CD4-positive, alpha-beta T cell (primary cell): ENCODE data around the gene TTYH3. TPM values are rescaled to one million over a fixed set of nuclear protein-coding genes. Genes with fewer than 3 reads are reported as not detected.

Source experiments
- ATAC-seq: fragments of 200-7000 bp; cut with Tn5 transposase; one replicate; pipeline ENCODE4 v1.10.0; 2022; ENCODE audit warnings: mild to moderate bottlenecking; ENCODE audit not compliant: poor library complexity
- CTCF ChIA-PET: fragments of 350-600 bp; sonication (Branson Sonifier 250); formaldehyde crosslinking; loops from one replicate; lab custom pipeline; 2021; ENCODE audit warnings: antibody characterized with exemption, inconsistent platforms; lab: Charles Lee
- POLR2A ChIA-PET: fragments of 350-600 bp; sonication (Branson Sonifier 250); formaldehyde crosslinking; loops from one replicate; lab custom pipeline; 2021; ENCODE audit warnings: antibody characterized with exemption, inconsistent platforms; lab: Charles Lee
- DNase-seq, 14 experiments: peaks; one replicate each; pipeline ENCODE4 v3.0.0-alpha.2; 2013 to 2020; ENCODE audit warnings: mixed read lengths in 2 of 14
- H3K27ac ChIP-seq, 2 donors: one replicate each; pipeline versions ENCODE4 v1.5.1 to v1.7.0; 2013; ENCODE audit warnings: low read length in 2 of 2, low read depth in 1 of 2, mild to moderate bottlenecking in 1 of 2
- H3K27me3 ChIP-seq, 2 experiments: 1 replicate in 1 of 2; 2 replicates in 1 of 2; pipeline versions ENCODE4 v1.6.1 to v1.7.0; 2013; ENCODE audit warnings: low read length in 2 of 2, control low read depth in 1 of 2, mild to moderate bottlenecking in 1 of 2, moderate library complexity in 1 of 2; ENCODE audit not compliant: insufficient read depth in 2 of 2, control insufficient read depth in 1 of 2
- H3K36me3 ChIP-seq: one replicate; pipeline ENCODE4 v1.6.1; 2013; ENCODE audit warnings: low read length, control low read depth; ENCODE audit not compliant: insufficient read depth
- H3K4me1 ChIP-seq: one replicate; pipeline ENCODE4 v1.6.1; 2013; ENCODE audit warnings: low read length, control low read depth; ENCODE audit not compliant: insufficient read depth
- H3K4me3 ChIP-seq: one replicate; pipeline ENCODE4 v1.5.1; 2013; ENCODE audit warnings: mild to moderate bottlenecking, low read length, moderate library complexity
- H3K9me3 ChIP-seq, 2 experiments: 1 replicate in 1 of 2; 2 replicates in 1 of 2; pipeline versions ENCODE4 v1.6.1 to v1.7.0; 2013; ENCODE audit warnings: low read length in 2 of 2, mild to moderate bottlenecking in 2 of 2, control low read depth in 1 of 2, moderate library complexity in 1 of 2; ENCODE audit not compliant: control insufficient read depth in 1 of 2, insufficient read depth in 1 of 2
- H3K27ac Mint-ChIP-seq: one replicate; pipeline ENCODE4 v1.8.0; 2020; ENCODE audit warnings: mixed read lengths
- H3K27me3 Mint-ChIP-seq: one replicate; pipeline ENCODE4 v1.8.0; 2021; ENCODE audit warnings: mixed read lengths
- H3K36me3 Mint-ChIP-seq: one replicate; pipeline ENCODE4 v1.8.0; 2021; ENCODE audit warnings: low read depth, mixed read lengths
- H3K4me1 Mint-ChIP-seq: one replicate; pipeline ENCODE4 v1.8.0; 2021; ENCODE audit warnings: low read depth, mixed read lengths
- H3K4me3 Mint-ChIP-seq: one replicate; pipeline ENCODE4 v1.8.0; 2020; ENCODE audit warnings: mild to moderate bottlenecking, mixed read lengths
- H3K9me3 Mint-ChIP-seq: one replicate; pipeline ENCODE4 v1.8.0; 2020; ENCODE audit warnings: mixed read lengths
- intact Hi-C, 2 experiments: fragments of 100-400 bp; cut with DNase I in 1 of 2; cut with micrococcal nuclease in 1 of 2; formaldehyde crosslinking; loops; one replicate each; pipeline versions ENCODE4 v1.15.1 to v1.9.0; 2023 to 2025; cut with DNase I, micrococcal nuclease
- total RNA-seq, 174 experiments: library from RNA in 2 of 174; stranded (reverse) in 2 of 174; gene quantifications; one replicate each; pipeline ENCODE4 v1.2.3 and lab custom pipeline; 2021 to 2026
- TF ChIP-seq, protein P1 (sequence below): fragments of 200-600 bp; IDR thresholded peaks from one replicate; pipeline ENCODE4 v1.8.0; 2022; ENCODE audit warnings: antibody characterized with exemption, mild to moderate bottlenecking

TTYH3 gene
- total RNA-seq, 2 experiments from 2014 or later, result 7.9 to 9.3 TPM

DNA sequence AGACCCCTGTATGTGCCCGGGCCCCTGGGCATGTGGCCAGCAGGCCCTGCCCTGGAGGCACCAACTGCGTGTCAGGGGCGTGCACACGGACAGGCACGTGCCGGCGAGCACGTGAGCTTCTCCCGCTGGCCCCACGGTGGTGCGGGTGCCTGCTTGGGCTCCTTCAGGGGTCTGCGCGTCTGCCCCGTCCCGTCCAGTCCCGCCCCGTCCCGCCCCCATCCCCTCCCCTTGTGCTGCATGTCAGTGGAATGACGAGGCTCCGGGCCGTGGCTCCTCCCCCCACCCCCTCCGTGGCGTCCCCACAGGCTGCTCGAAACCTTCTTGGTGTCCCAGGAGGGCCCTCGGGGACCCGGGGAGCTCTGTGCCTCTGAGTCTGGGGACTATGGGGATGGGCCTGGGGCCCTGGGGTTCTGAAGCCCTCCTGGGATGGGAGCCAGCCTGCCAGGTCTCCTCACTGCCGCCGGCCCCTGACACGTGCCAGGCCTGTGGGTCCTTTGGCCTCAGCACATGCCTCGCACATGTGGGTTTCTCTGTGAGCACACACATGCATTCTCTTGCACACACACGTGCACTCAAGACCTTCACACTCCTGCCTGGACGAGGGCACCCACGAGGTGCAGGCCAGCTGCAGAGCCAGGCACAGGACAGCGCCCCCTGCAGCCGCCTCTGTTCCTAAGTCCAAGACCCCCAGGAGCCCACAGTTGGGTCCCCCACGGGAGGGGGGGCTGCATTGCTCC is 28.7 kb downstream of the TTYH3 start:
- Histone ChIP-seq H3K36me3 (no peaks in the 10 kb centered on the region), H3K4me3 (no peak overlapping the region), H3K27me3 (no peaks in the 10 kb centered on the region), H3K4me1 (no peaks in the 10 kb centered on the region), H3K27ac (no peak overlapping the region), H3K9me3 (peaks cover 0 to 4% of the 10 kb centered on the region in 2 experiments)
- ChIA-PET POLR2A (no interaction called here), CTCF (no interaction called here)
- intact Hi-C loops, result no loop called here
- Mint-ChIP-seq H3K27me3 (no peaks in the 10 kb centered on the region), H3K27ac (no peak overlapping the region), H3K4me1 (no peaks in the 10 kb centered on the region), H3K4me3 (no peak overlapping the region), H3K36me3 (peaks cover 6% of the 10 kb centered on the region), H3K9me3 (no peaks in the 10 kb centered on the region)
- DNase-seq, result no peak
- no peak for ATAC-seq
- TF ChIP-seq, protein P1, sequence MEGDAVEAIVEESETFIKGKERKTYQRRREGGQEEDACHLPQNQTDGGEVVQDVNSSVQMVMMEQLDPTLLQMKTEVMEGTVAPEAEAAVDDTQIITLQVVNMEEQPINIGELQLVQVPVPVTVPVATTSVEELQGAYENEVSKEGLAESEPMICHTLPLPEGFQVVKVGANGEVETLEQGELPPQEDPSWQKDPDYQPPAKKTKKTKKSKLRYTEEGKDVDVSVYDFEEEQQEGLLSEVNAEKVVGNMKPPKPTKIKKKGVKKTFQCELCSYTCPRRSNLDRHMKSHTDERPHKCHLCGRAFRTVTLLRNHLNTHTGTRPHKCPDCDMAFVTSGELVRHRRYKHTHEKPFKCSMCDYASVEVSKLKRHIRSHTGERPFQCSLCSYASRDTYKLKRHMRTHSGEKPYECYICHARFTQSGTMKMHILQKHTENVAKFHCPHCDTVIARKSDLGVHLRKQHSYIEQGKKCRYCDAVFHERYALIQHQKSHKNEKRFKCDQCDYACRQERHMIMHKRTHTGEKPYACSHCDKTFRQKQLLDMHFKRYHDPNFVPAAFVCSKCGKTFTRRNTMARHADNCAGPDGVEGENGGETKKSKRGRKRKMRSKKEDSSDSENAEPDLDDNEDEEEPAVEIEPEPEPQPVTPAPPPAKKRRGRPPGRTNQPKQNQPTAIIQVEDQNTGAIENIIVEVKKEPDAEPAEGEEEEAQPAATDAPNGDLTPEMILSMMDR, result no peak

DNA sequence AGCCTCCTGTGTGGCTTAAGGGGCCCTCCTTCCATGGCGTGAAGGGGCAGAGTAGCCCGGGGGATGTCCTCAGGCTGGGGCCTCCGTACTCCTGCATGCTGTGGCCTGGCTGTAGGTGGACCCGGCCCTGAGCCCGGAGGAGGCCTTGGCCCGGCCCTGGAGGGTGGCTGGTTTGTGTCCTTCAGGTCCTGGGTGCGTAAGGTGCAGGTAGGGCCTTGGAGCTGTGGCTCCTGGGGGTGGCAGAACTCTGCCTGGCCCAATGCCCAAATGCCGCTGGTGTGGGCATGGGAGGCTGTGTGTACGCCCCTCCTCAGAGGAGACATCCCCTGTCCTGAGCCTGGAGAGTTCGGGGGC is 29.3 kb downstream of the TTYH3 start:
- H3K4me3 ChIP-seq, result no peak overlapping the region
- no peaks in the 10 kb centered on the region for H3K9me3 Mint-ChIP-seq
- no peak overlapping the region for H3K4me3 Mint-ChIP-seq
- no peaks in the 10 kb centered on the region for H3K27me3 Mint-ChIP-seq
- ChIA-PET POLR2A (no interaction called here), CTCF (no interaction called here)
- peaks cover 6% of the 10 kb centered on the region for H3K36me3 Mint-ChIP-seq
- intact Hi-C loops, result no loop called here
- H3K27ac ChIP-seq, result no peak overlapping the region
- H3K27ac Mint-ChIP-seq, result no peak overlapping the region
- H3K36me3 ChIP-seq, result no peaks in the 10 kb centered on the region
- no peak for DNase-seq
- H3K4me1 Mint-ChIP-seq, result no peaks in the 10 kb centered on the region
- peaks cover 0 to 7% of the 10 kb centered on the region in 2 experiments for H3K9me3 ChIP-seq
- no peaks in the 10 kb centered on the region for H3K4me1 ChIP-seq
- no peak for ATAC-seq
- TF ChIP-seq, protein P1, result no peak
- no peaks in the 10 kb centered on the region for H3K27me3 ChIP-seq

DNA sequence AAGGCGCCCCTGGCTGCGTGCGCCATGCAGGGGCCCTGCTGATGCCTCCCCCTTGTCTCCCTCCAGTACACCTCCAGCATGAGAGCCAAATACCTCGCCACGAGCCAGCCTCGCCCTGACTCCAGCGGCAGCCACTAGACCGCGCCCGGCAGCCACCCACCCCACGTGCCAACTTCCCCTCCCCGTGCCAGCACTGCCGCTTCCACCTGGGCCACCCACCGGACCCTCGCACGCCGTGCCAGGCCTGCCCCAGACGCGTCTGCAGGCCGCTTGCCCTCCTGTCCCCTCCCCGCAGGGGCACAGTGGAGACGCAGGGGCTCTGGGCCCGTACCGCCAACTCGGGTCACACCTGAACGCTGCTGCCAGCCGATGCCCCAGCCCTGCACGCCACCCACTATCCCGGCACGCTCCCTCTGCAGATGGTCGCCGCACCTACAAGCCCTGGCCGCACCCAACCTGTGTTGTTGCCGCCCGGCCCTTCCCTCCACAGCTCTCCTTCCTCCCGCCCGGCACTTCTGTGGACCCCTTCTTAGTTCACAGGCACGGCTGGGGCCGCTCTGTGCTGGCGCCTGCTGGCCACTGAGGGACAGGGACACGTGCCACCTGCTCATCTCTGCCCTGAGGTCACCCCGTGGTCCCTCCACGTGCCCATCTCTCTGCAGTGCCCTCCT is 30.0 kb downstream of the TTYH3 start:
- no peak overlapping the region for H3K4me3 Mint-ChIP-seq
- H3K27ac Mint-ChIP-seq, result no peak overlapping the region
- intact Hi-C loops, result no loop called here
- H3K36me3 Mint-ChIP-seq, result peaks cover 6% of the 10 kb centered on the region
- Histone ChIP-seq H3K27ac (no peak overlapping the region), H3K27me3 (no peaks in the 10 kb centered on the region), H3K36me3 (no peaks in the 10 kb centered on the region), H3K4me3 (no peak overlapping the region), H3K9me3 (peaks cover 0 to 9% of the 10 kb centered on the region in 2 experiments), H3K4me1 (no peaks in the 10 kb centered on the region)
- DNase-seq (peak in 1 of 14 experiments; percentile 24), ATAC-seq (no peak)
- no peaks in the 10 kb centered on the region for H3K27me3 Mint-ChIP-seq
- POLR2A ChIA-PET, result no interaction called here
- CTCF ChIA-PET, result interaction anchor here (0.9 kb wide), 1 partner anchor 9 kb away, joined by 3 read pairs; no protein-coding TSS in a partner anchor
- no peaks in the 10 kb centered on the region for H3K9me3 Mint-ChIP-seq
- H3K4me1 Mint-ChIP-seq, result no peaks in the 10 kb centered on the region
- TF ChIP-seq, protein P1, result no peak
